ENCODE data around the gene GNB3. TPM values are rescaled to one million over a fixed set of nuclear protein-coding genes. Genes with fewer than 3 reads are reported as not detected.
A peak's percentile ranks its signal among the peaks of the same experiment; 100 is the strongest.
"Not testable (repeated sequence)": the region's sequence is repeated elsewhere in the genome, so short reads cannot be mapped to it uniquely, and the experiment has no call there.

The GNB3 gene
- polyA plus RNA-seq, 4 donors: 3.1 to 12.0 (median 7.9) TPM

DNA sequence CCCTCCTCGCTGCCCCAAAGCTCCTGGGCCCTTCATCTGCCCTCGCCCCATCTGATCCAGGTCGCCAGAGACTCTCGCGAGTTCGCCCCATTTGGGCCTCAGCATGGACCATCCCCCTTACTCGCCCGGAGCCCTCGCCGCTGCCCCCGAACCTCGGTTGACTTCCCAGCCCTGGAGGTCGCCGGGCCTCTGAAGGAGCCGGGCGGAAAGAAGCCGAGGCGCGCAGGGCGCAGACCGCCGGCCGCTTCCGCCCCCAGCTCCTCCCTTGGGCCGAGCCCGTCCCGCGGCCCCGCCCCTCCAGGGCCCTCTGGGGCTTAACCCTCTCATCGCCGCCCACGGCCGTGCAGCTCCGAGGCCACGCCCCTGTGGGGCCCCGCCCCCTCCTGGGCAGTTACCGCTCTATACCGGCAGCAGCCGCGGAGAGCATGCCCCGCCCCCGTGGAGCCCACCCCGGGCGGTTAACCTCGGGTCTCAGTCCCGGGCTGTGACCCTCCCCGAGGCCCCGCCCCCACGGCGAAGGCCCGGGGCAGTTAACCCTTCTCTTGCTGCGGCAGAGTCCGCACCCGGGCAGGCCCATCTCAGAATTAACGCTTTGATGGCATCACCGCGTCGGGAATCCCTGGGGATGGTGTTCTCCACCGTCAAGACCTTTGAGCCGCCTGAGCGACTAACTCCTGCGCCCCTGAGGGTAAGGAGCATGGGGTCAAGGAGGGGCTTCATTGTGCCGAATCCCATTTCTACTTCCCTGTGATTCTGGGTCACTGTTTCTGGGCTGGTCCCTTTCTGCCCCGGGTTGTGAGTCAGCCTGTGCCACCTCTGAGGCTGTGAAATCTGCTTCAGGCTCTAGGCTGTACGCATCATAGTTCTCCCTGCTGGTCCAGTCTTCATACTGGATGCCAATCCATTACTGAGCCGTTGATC, 32.6 kb downstream of the GNB3 start, which contains the start of gene SPSB2:
TSS of gene SPSB2 (minus strand) at position 210 of the 921 bp plus-strand sequence. CDS start 402 bp downstream, outside the sequence.
- peak; percentile 84 to 97 (median 96) for DNase-seq (ENCODE audit: low read depth in 4 of 4, low spot score in 2 of 4)

DNA sequence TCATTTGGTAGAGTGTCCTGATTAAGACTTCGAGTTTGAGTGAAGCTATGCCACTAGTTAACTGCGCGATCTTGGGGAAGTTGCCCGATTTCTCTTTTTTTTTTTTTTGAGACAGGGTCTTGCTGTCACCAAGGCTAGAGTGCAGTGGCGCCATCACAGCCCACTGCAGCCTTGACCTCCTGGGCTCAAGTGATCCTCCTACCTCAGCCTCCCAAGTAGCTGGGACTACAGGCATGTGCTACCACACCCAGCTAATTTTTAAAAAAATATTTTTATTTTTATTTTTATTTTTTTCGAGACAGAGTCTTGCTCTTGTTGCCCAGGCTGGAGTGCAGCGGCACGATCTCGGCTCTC, 33.3 kb downstream of the GNB3 start:
- not testable (repeated sequence) for DNase-seq (ENCODE audit: low read depth in 4 of 4, low spot score in 2 of 4)

DNA sequence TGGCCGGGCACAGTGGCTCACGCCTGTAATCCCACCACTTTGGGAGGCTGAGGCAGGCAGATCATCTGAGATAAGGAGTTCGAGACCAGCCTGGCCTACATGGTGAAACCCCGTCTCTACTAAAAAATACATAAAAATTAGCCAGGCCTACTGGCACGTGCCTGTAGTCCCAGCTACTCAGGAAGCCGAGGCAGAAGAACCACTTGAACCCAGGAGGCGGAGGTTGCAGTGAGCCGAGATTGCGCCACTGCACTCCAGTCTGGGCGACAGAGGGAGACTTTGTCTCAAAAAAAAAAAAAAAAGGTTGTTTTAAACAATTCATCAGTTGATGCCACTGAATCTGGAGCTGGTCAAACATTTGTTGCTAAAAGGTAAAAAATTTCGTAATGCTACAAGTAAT, 39.1 kb downstream of the GNB3 start:
- not testable (repeated sequence) for DNase-seq (ENCODE audit: low read depth in 4 of 4, low spot score in 2 of 4)

DNA sequence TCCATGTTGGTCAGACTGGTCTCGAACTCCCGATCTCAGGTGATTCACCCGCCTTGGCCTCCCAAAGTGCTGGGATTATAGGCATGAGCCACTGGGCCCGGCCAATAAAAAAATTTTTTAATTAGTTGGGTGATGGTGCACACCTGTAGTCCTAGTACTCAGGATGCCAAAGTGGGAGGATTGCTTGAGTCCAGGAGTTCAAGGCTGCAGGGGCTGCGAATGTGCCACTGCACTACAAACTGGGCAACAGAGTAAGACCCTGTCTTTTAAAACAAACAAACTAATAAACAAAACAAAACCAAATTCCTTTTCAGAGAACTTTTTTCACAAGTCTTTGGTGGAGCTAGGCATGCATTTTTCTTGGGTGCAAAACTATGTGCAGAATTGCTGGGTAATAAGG, 42.5 kb downstream of the GNB3 start:
- DNase-seq (ENCODE audit: low read depth in 4 of 4, low spot score in 2 of 4): no peak

DNA sequence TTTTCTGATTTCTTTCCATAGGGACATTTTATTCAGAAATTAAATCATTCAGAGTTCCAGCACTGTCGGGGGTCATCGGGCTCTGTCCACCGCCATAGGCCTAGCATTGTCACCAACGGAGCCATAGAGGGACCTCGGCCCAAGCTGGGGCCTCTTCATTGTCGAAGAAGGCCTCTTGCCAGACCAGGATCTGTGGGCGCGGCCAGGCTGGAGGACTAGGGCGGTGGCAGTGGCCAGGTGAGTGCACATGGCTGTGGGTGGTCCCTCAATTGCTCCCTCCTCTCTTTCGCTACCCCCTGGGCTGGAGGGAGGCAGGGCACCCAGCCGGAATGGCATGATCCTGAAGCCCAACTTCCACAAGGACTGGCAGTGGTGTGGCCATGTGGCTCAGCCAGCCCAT, 43.0 kb downstream of the GNB3 start:
- no peak for DNase-seq (ENCODE audit: low read depth in 4 of 4, low spot score in 2 of 4)

DNA sequence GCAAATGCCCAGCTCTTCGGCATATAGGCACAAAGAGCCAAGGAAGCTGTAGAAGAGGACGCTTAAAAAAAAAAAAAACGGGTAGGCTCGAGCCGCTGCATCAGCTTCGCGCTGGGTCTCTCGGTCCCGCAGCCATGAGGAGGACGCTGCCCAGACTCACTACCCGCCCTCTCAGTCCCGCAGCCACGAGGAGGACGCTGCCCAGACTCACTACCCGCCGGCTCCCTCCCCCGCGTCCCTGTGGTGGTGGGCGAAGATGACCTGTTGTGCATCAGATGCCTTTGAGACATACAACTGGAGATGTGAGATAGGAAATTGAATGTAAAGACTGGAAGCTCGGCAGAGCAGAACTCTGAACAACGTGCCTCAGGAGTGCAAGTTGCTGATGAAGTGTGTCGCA, 43.8 kb downstream of the GNB3 start:
- no peak for DNase-seq (ENCODE audit: low read depth in 4 of 4, low spot score in 2 of 4)

DNA sequence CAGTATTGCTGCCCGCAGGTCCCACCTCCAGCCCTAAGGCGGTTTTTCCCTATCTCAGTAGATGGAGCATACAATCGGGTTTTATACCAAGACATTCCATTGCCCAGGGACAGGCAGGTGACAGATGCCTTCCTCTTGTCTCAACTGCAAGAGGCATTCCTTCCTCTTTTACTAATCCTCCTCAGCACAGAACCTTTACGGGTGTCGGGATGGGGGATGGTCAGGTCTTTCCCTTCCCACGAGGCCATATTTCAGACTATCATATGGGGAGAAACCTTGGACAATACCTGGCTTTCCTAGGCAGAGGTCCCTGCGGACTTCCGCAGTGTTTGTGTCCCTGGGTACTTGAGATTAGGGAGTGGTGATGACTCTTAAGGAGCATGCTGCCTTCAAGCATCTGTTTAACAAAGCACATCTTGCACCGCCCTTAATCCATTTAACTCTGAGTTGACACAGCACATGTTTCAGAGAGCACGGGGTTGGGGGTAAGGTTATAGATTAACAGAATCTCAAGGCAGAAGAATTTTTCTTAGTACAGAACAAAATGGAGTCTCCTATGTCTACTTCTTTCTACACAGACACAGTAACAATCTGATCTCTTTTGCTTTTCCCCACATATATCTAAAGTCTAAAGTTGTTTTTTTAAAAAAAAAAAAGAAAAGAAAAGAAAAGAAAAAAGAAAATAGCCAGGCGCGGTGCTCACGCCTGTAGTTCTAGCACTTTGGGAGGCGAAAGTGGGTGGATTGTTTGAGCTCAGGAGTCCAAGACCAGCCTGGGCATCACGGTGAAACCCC, 45.7 kb downstream of the GNB3 start:
- DNase-seq (ENCODE audit: low read depth in 4 of 4, low spot score in 2 of 4): not testable (repeated sequence)

DNA sequence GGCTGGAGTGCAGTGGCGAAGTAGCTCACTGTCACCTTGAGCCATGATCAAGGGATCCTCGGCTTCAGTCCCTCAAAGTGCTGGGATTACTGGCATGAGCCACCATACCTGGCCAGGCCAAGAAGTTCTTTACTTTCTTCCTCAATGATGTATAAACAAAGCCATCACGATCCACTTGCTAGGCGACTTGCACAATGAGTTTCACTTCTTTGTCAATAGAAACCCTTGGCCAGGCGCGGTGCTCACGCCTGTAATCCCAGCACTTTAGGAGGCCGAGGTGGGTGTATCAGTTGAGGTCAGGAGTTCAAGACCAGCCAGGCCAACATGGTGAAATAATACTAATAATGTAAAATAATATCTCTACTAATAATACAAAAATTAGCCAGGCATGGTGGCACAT, 46.7 kb downstream of the GNB3 start:
- DNase-seq (ENCODE audit: low read depth in 4 of 4, low spot score in 2 of 4): no peak

DNA sequence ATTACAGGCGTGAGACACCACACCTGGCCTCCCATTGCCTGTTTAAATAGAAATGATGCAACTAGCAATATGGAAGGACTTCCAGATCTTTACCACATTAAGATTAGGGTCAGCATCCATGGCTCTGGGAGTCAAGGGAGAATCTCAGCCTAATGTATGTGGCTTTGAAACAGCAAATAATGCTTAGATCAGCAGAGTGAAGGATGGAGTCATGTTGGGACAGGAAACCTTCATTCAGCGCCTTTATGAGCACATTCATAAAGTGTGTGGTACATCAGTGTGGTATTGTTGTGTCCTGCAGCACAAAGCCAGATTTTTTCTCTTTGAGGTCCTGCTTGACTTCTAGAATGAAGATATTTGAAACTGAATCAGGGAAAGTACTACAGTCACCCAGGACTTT, 47.6 kb downstream of the GNB3 start:
- DNase-seq (ENCODE audit: low read depth in 4 of 4, low spot score in 2 of 4): no peak

DNA sequence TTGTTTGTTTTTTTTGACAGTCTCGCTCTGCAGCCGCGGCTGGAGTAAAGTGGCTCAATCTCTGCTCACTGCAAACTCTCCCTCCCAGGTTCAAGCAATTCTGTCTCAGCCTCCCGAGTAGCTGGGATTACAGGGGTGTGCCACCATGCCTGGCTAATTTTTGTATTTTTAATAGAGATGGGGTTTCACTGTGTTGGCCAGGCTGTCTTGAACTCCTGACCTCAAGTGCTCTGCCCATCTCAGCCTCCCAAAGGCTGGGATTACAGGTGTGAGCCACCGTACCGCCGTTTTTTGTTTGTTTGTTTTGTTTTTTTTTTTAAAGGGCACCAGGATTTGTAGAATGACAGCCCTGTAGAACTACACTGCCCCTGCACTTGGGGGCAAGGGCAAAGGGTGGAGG, 48.1 kb downstream of the GNB3 start:
- DNase-seq (ENCODE audit: low read depth in 4 of 4, low spot score in 2 of 4): not testable (repeated sequence)

DNA sequence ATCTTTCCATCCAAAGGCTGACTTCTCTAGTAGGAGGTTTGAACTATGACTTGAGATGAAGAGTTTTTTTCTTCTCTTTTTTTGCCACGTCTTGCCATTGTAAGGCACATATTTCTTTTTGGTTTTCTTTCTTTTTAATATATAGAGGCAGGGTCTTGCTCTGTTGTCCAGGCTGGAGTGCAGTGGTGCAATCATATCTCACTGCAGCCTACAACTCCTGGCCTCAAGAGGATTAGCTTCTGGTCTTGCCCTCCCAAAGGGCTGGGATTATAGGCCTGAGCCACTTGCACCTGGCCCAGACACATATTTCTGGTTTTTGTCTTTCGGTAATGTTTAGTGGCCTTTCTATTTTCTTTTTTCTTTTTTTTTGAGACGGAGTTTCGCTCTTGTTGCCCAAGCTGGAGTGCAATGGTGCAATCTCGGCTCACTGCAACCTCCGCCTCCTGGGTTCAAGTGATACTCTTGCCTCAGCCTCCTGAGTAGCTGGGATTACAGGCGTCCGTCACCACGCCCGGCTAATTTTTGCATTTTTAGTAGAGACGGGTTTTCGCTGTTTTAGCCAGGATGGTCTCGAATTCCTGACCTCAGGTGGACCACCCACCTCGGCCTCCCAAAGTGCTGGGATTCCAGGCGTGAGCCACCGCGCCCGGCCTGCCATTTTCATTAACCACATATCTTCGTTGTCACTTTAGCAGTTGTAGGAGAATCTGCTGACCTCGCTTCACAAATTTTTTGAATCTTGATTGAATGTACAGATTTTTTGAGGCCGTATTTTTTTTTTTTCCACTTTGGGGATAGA, 49.2 kb downstream of the GNB3 start:
- not testable (repeated sequence) for DNase-seq (ENCODE audit: low read depth in 4 of 4, low spot score in 2 of 4)

DNA sequence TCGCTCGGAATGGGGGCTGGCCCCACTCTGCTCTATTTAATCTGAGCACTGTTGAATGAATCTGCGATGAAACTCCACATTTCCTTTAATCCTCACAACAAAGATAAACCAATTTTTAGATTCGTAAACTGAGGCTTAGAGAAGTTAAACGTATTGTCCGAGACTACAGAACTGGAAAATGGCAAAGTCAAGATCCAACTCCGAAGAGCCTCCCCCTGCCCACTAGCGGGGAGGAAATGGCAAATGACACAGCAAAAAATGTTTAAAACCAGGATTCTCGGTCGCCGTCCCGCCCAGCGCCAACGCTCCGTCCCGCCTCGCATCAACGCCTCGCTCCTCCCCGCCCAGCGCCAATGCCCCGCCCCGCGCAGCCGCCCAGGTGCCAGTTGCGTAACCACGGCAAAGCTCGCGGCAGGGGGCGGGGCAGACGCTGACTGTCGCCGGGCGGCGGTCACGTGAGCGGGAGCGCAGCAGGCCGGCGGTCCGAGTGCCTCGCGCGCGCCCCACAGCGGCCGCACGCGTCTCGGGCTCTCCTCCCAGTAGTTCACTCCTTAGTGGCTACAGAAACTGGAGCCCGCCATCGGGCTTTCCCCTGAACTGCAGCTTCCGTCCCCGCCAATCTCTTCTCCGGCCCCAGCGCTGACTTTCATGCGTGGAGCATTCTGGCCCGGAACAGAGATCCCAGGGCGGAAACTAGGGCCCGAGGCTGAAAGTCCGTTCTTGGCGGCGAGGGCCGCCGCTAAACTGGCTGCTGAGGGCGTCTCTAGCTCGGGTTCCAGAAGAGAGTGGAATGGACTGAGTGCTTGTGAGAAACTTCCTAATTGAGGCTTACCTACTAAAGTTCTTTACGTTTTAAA, 50.3 kb downstream of the GNB3 start:
- DNase-seq (ENCODE audit: low read depth in 4 of 4, low spot score in 2 of 4): peak in 3 of 4 donors; percentile 92 to 95 (median 93)

DNA sequence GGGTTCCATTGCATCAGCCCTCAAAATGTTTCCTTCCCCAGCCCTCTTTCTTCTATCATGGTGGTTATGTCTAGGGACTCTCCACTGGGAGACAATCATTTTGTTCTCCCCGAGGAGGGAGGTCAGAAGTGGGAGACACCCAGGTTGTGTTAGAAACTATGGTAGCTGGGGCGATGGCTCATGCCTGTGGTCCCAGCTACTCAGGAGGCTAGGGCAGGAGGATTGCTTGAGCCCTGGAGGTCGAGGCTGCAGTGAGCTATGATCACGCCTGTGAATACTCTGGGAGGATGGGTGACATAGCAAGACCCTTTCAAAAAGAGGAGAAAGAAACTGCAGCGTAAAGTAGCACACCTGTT, 50.9 kb downstream of the GNB3 start:
- no peak for DNase-seq (ENCODE audit: low read depth in 4 of 4, low spot score in 2 of 4)

DNA sequence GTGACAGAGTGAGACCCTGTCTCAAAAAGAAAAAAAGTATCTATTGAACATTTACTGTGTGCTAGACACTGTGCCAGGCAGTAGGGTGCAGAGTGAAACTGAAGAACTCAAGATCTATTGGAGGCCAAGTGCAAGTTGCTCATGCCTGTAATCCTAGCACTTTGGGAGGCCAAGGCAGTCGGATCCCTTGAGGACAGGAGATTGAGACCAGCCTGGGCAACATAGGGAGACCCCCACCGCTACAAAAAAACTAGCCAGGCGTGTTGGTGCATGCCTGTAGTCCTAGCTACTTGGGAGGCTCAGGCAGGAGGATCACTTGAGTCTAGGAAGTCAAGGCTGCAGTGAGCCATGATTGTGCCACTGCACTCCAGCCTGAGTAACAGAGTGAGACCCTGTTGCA, 52.0 kb downstream of the GNB3 start:
- not testable (repeated sequence) for DNase-seq (ENCODE audit: low read depth in 4 of 4, low spot score in 2 of 4)

DNA sequence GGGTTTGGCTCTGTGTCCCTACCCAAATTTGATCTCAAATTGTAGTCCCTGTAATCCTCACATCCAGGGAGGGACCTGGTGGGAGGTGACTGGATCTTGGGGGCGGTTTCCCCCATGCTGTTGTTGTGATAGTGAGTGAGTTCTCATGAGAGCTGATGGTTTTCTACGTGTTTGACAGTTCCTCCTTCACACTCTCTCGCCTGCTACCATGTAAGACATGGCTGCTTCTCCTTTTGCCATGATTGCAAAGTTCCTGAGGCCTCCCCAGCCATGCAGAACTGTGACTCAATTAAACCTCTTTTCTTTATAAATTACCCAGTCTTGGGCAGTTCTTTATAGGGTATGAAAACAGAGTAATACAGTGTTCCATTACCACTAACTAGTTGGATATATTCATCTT, 53.6 kb downstream of the GNB3 start:
- DNase-seq (ENCODE audit: low read depth in 4 of 4, low spot score in 2 of 4): no peak

Other genes with a start within 250 kb of the GNB3 start
- 100 to 1,000 TPM; 269 to 322 (median 294) TPM for gene CHD4, start 233.5 kb upstream of the GNB3 start, polyA plus RNA-seq (ENCODE audit: insufficient read length in 4 of 4)
- gene LPAR5, start 205.0 kb upstream of the GNB3 start, polyA plus RNA-seq (ENCODE audit: insufficient read length in 4 of 4): 1 to 10 TPM; 1.1 to 1.6 (median 1.4) TPM
- 1 to 10 TPM; 2.4 to 6.6 (median 5.0) TPM for gene ACRBP, start 193.5 kb upstream of the GNB3 start, polyA plus RNA-seq (ENCODE audit: insufficient read length in 4 of 4)
- 100 to 1,000 TPM; 112 to 133 (median 122) TPM for gene ING4, start 177.8 kb upstream of the GNB3 start, polyA plus RNA-seq (ENCODE audit: insufficient read length in 4 of 4)
- gene ZNF384, start 151.6 kb upstream of the GNB3 start, polyA plus RNA-seq (ENCODE audit: insufficient read length in 4 of 4): 100 to 1,000 TPM in 2 of 4 donors, 10 to 100 TPM in 2; 68.1 to 109 (median 90.5) TPM
- 10 to 100 TPM in 3 of 4 donors, 1 to 10 TPM in 1; 8.1 to 16.8 (median 13.5) TPM for gene PIANP, start 140.1 kb upstream of the GNB3 start, polyA plus RNA-seq (ENCODE audit: insufficient read length in 4 of 4)
- 10 to 100 TPM; 64.0 to 69.6 (median 68.9) TPM for gene COPS7A, start 116.9 kb upstream of the GNB3 start, polyA plus RNA-seq (ENCODE audit: insufficient read length in 4 of 4)
- 100 to 1,000 TPM; 189 to 246 (median 222) TPM for gene MLF2, start 87.8 kb upstream of the GNB3 start, polyA plus RNA-seq (ENCODE audit: insufficient read length in 4 of 4)
- 100 to 1,000 TPM; 529 to 841 (median 623) TPM for gene PTMS, start 74.6 kb upstream of the GNB3 start, polyA plus RNA-seq (ENCODE audit: insufficient read length in 4 of 4)
- gene LAG3, start 68.4 kb upstream of the GNB3 start, polyA plus RNA-seq (ENCODE audit: insufficient read length in 4 of 4): 1 to 10 TPM; 1.1 to 2.6 (median 1.5) TPM
- gene CD4, start 51.4 kb upstream of the GNB3 start, polyA plus RNA-seq (ENCODE audit: insufficient read length in 4 of 4): 10 to 100 TPM; 28.6 to 39.0 (median 29.5) TPM
- gene GPR162, start 19.1 kb upstream of the GNB3 start, polyA plus RNA-seq (ENCODE audit: insufficient read length in 4 of 4): 10 to 100 TPM; 18.9 to 37.7 (median 35.7) TPM
- gene P3H3, start 12.5 kb upstream of the GNB3 start, polyA plus RNA-seq (ENCODE audit: insufficient read length in 4 of 4): 10 to 100 TPM; 23.3 to 37.5 (median 35.6) TPM
- 10 to 100 TPM; 20.2 to 32.7 (median 26.4) TPM for gene CDCA3, start 10.4 kb downstream of the GNB3 start, polyA plus RNA-seq (ENCODE audit: insufficient read length in 4 of 4)
- 10 to 100 TPM; 58.3 to 73.3 (median 62.3) TPM for gene USP5, start 11.2 kb downstream of the GNB3 start, polyA plus RNA-seq (ENCODE audit: insufficient read length in 4 of 4)
- 100 to 1,000 TPM; 518 to 618 (median 580) TPM for gene TPI1, start 26.6 kb downstream of the GNB3 start, polyA plus RNA-seq (ENCODE audit: insufficient read length in 4 of 4)
- 10 to 100 TPM in 3 of 4 donors, 1 to 10 TPM in 1; 7.8 to 19.8 (median 13.5) TPM for gene SPSB2, start 32.4 kb downstream of the GNB3 start, polyA plus RNA-seq (ENCODE audit: insufficient read length in 4 of 4)
- gene LRRC23, start 63.9 kb downstream of the GNB3 start, polyA plus RNA-seq (ENCODE audit: insufficient read length in 4 of 4): 10 to 100 TPM; 16.5 to 24.5 (median 18.9) TPM
- gene ENO2, start 73.7 kb downstream of the GNB3 start, polyA plus RNA-seq (ENCODE audit: insufficient read length in 4 of 4): 10 to 100 TPM in 3 of 4 donors, 1 to 10 TPM in 1; 9.5 to 19.4 (median 14.6) TPM
- gene ATN1, start 87.0 kb downstream of the GNB3 start, polyA plus RNA-seq (ENCODE audit: insufficient read length in 4 of 4): 100 to 1,000 TPM in 3 of 4 donors, 10 to 100 TPM in 1; 85.5 to 189 (median 127) TPM
- 1 to 10 TPM in 1 of 4 donors, not detected in 3; 3.6 TPM for gene RNU7-1, start 102.9 kb downstream of the GNB3 start, polyA plus RNA-seq (ENCODE audit: insufficient read length in 4 of 4)
- gene C12orf57, start 103.1 kb downstream of the GNB3 start, polyA plus RNA-seq (ENCODE audit: insufficient read length in 4 of 4): 100 to 1,000 TPM; 141 to 235 (median 165) TPM
- gene PTPN6, start 110.4 kb downstream of the GNB3 start, polyA plus RNA-seq (ENCODE audit: insufficient read length in 4 of 4): 10 to 100 TPM; 19.2 to 27.5 (median 24.5) TPM
- gene PHB2, start 129.7 kb downstream of the GNB3 start, polyA plus RNA-seq (ENCODE audit: insufficient read length in 4 of 4): 100 to 1,000 TPM; 247 to 313 (median 277) TPM
- gene EMG1, start 130.0 kb downstream of the GNB3 start, polyA plus RNA-seq (ENCODE audit: insufficient read length in 4 of 4): 10 to 100 TPM; 42.6 to 49.5 (median 48.1) TPM
- 10 to 100 TPM; 49.7 to 65.7 (median 64.2) TPM for gene LPCAT3, start 177.6 kb downstream of the GNB3 start, polyA plus RNA-seq (ENCODE audit: insufficient read length in 4 of 4)
- 10 to 100 TPM; 51.9 to 71.0 (median 56.4) TPM for gene C1S, start 219.8 kb downstream of the GNB3 start, polyA plus RNA-seq (ENCODE audit: insufficient read length in 4 of 4)